GM23338 (cell line): Measurements from ENCODE around the gene CDYL. TPM values are rescaled to one million over a fixed set of nuclear protein-coding genes. Genes with fewer than 3 reads are reported as not detected.

Source experiments
- ATAC-seq: fragments of 200-7000 bp; cut with Tn5 transposase; 3 replicates; pipeline ENCODE4 v1.9.1; 2020
- DNase-seq: peaks from one replicate; pipeline ENCODE4 v3.0.0-alpha.2; 2015; ENCODE audit warnings: low spot score
- H2AFZ ChIP-seq: fragments of 200-600 bp; sonication (generic); 2 replicates; pipeline ENCODE4 v1.8.0; 2016; ENCODE audit warnings: antibody characterized with exemption, mild to moderate bottlenecking, moderate library complexity
- H3F3A ChIP-seq: fragments of 200-600 bp; sonication (generic); replicated peaks from 2 replicates; pipeline ENCODE4 v1.8.0; 2017; ENCODE audit warnings: antibody characterized with exemption, mixed run types, low read depth
- H3K27ac ChIP-seq: fragments of 200-600 bp; sonication (generic); 2 replicates; pipeline ENCODE4 v1.6.1; 2016; ENCODE audit warnings: low read depth
- H3K27me3 ChIP-seq: fragments of 200-600 bp; sonication (generic); 2 replicates; pipeline ENCODE4 v1.8.0; 2016; ENCODE audit warnings: mild to moderate bottlenecking, mixed run types, moderate library complexity; ENCODE audit not compliant: insufficient read depth
- H3K36me3 ChIP-seq: fragments of 200-600 bp; sonication (generic); 2 replicates; pipeline ENCODE4 v1.8.0; 2016; ENCODE audit warnings: mild to moderate bottlenecking; ENCODE audit not compliant: insufficient read depth
- H3K4me1 ChIP-seq: fragments of 200-600 bp; sonication (generic); 2 replicates; pipeline ENCODE4 v1.8.0; 2016; ENCODE audit warnings: mild to moderate bottlenecking, moderate library complexity; ENCODE audit not compliant: insufficient read depth
- H3K4me2 ChIP-seq: fragments of 200-600 bp; sonication (generic); 2 replicates; pipeline ENCODE4 v1.7.1; 2017; ENCODE audit warnings: mixed run types
- H3K4me3 ChIP-seq: fragments of 200-600 bp; sonication (generic); 2 replicates; pipeline ENCODE4 v1.6.1; 2016; ENCODE audit warnings: mixed run types
- H3K79me2 ChIP-seq: fragments of 200-600 bp; sonication (generic); replicated peaks from 2 replicates; pipeline ENCODE4 v1.8.0; 2017; ENCODE audit warnings: mild to moderate bottlenecking; ENCODE audit not compliant: insufficient read depth
- H3K9me2 ChIP-seq: fragments of 200-600 bp; sonication (generic); 2 replicates; pipeline ENCODE4 v1.8.0; 2017; ENCODE audit not compliant: insufficient read depth
- H4K20me1 ChIP-seq: fragments of 200-600 bp; sonication (generic); replicated peaks from 2 replicates; pipeline ENCODE4 v1.8.0; 2017; ENCODE audit warnings: mild to moderate bottlenecking; ENCODE audit not compliant: insufficient read depth
- H3K27ac Mint-ChIP-seq: 2 replicates; pipeline ENCODE4 v1.8.0; 2020; ENCODE audit warnings: inconsistent platforms, mild to moderate bottlenecking, moderate library complexity, mixed read lengths
- H3K27me3 Mint-ChIP-seq: 3 replicates; pipeline ENCODE4 v1.8.0; 2022; ENCODE audit warnings: low read depth, mild to moderate bottlenecking, moderate library complexity, mixed read lengths, inconsistent platforms; ENCODE audit not compliant: insufficient read depth, poor library complexity
- H3K36me3 Mint-ChIP-seq: 3 replicates; pipeline ENCODE4 v1.8.0; 2021; ENCODE audit warnings: low read depth, mild to moderate bottlenecking, inconsistent platforms, moderate library complexity, mixed read lengths
- H3K4me1 Mint-ChIP-seq: 3 replicates; pipeline ENCODE4 v1.8.0; 2020; ENCODE audit warnings: mild to moderate bottlenecking, inconsistent platforms, mixed read lengths
- H3K4me3 Mint-ChIP-seq: 3 replicates; pipeline ENCODE4 v1.8.0; 2021; ENCODE audit warnings: moderate library complexity, mild to moderate bottlenecking, inconsistent platforms, mixed read lengths
- H3K9me3 Mint-ChIP-seq: 3 replicates; pipeline ENCODE4 v1.8.0; 2020; ENCODE audit warnings: moderate library complexity, mild to moderate bottlenecking, inconsistent platforms, mixed read lengths
- CREB1 ChIP-seq: fragments of 250-450 bp; sonication (Bioruptor Pico); IDR thresholded peaks from 2 replicates; pipeline ENCODE4 v1.5.0; 2020; ENCODE audit warnings: low read depth, mild to moderate bottlenecking, moderate library complexity
- CTCF ChIP-seq, 2 experiments: fragments of 200-600 bp in 1 of 2; sonication (generic) in 1 of 2; conservative IDR thresholded peaks; 2 replicates each; pipeline versions ENCODE4 v1.5.1 to v1.6.1; 2016 to 2017; ENCODE audit warnings: antibody characterized with exemption in 2 of 2, low read depth in 2 of 2, mild to moderate bottlenecking in 2 of 2, moderate library complexity in 1 of 2
- EZH2 ChIP-seq: fragments of 200-600 bp; sonication (generic); IDR thresholded peaks from one replicate; pipeline ENCODE4 v1.8.0; 2017; ENCODE audit warnings: antibody characterized with exemption, mild to moderate bottlenecking, low read depth; ENCODE audit not compliant: unreplicated experiment
- EZH2phosphoT487 ChIP-seq: fragments of 200-600 bp; sonication (generic); IDR thresholded peaks from one replicate; pipeline ENCODE4 v1.8.1; 2018; ENCODE audit warnings: antibody characterized with exemption; ENCODE audit not compliant: unreplicated experiment
- JUNB ChIP-seq: IDR thresholded peaks from one replicate; pipeline ENCODE4 v1.6.1; 2016; ENCODE audit warnings: antibody characterized with exemption; ENCODE audit not compliant: unreplicated experiment
- NANOG ChIP-seq: IDR thresholded peaks from 2 replicates; pipeline ENCODE4 v1.6.1; 2016; ENCODE audit warnings: antibody characterized with exemption, borderline replicate concordance
- POLR2AphosphoS5 ChIP-seq: IDR thresholded peaks from 2 replicates; pipeline ENCODE4 v1.6.1; 2016; ENCODE audit warnings: antibody characterized with exemption, low read depth
- REST ChIP-seq: IDR thresholded peaks from one replicate; pipeline ENCODE4 v1.6.1; 2018; ENCODE audit warnings: antibody characterized with exemption; ENCODE audit not compliant: unreplicated experiment
- STAT1 ChIP-seq: IDR thresholded peaks from one replicate; pipeline ENCODE4 v1.6.1; 2016; ENCODE audit warnings: antibody characterized with exemption; ENCODE audit not compliant: unreplicated experiment
- ZNF114 ChIP-seq: fragments of 250-450 bp; sonication (Bioruptor Pico); IDR thresholded peaks from 2 replicates; pipeline ENCODE4 v1.5.0; 2020; ENCODE audit warnings: mild to moderate bottlenecking, moderate library complexity
- ZNF331 ChIP-seq: fragments of 250-450 bp; sonication (Bioruptor Pico); IDR thresholded peaks from 2 replicates; pipeline ENCODE4 v1.5.0; 2020; ENCODE audit warnings: low read depth, mild to moderate bottlenecking, moderate library complexity
- polyA plus RNA-seq: library from polyadenylated mRNA; unstranded; fragments of >200 nt; fragmentation: Nextera tagmentation; extraction: Ambion mirVana; gene quantifications from 2 replicates; pipeline ENCODE4 v1.2.1, GENCODE V29; 2016
- total RNA-seq: library from RNA; depleted of rRNA; stranded (reverse); fragments of >200 nt; shearing (Covaris generic); gene quantifications from 2 replicates; pipeline ENCODE4 v1.2.3, GENCODE V29; 2014
- TF ChIP-seq, protein P1 (sequence below): IDR thresholded peaks from 2 replicates; pipeline ENCODE4 v1.6.1; 2016; ENCODE audit warnings: antibody characterized with exemption

Gene CDYL
- total and polyA plus RNA-seq, 2 experiments from 2014 or later: 67.2 to 128 TPM

DNA sequence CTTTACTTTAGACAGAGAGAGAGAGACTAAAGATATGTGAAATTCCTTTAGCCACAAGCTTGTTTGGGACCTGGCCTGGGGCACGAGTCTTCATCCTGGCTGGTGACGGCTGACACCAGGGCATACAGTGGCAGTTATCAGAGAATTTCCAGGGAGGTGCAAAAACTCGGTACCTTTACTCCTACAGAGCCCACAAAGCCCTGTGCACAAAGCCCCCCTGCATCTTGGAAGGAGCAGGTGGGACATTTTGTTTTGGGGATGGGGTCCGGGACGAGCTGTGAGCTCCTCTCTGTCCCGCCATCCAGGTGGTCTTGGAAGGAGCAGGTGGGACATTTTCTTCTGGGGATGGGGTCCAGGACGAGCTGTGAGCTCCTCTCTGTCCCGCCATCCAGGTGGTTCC lies 198.8 kb downstream of the CDYL start (continued):
- no peak for TF ChIP-seq CTCF (conservative IDR thresholded peaks at IDR 0.05; ENCODE audit: low read depth in 2 of 2)
- TF ChIP-seq JUNB: no peak
- no peak for TF ChIP-seq ZNF114 (CRISPR knock-in tag)
- TF ChIP-seq CREB1 (CRISPR knock-in tag): no peak
- no peak for TF ChIP-seq REST
- TF ChIP-seq ZNF331 (CRISPR knock-in tag): no peak
- TF ChIP-seq NANOG: no peak
- TF ChIP-seq, protein P1, sequence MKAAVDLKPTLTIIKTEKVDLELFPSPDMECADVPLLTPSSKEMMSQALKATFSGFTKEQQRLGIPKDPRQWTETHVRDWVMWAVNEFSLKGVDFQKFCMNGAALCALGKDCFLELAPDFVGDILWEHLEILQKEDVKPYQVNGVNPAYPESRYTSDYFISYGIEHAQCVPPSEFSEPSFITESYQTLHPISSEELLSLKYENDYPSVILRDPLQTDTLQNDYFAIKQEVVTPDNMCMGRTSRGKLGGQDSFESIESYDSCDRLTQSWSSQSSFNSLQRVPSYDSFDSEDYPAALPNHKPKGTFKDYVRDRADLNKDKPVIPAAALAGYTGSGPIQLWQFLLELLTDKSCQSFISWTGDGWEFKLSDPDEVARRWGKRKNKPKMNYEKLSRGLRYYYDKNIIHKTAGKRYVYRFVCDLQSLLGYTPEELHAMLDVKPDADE: no peak

DNA sequence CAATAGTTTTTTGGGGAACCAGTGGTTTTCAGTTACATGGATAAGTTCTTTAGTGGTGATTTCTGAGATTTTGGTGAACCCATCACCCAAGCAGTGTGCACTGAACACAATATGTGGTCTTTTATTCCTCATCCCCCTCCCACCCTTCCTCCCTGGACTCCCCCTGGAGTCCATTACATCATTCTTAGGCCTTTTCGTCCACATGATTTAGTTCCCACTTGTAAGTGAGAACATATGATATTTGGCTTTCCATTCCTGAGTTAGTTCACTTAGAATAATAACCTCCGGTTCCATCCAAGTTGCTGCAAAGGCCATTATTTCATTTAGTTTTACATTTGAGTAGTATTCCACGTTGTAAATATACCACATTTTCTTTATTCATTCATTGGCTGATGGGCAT lies 199.3 kb downstream of the CDYL start:
- Histone ChIP-seq H3K4me2 (no peak overlapping the region), H3K36me3 (no peaks in the 10 kb centered on the region), H3K79me2 (no peaks in the 10 kb centered on the region), H3K4me1 (peaks cover 7% of the 10 kb centered on the region; the same call in 1 of the 2 replicates), H4K20me1 (no peaks in the 10 kb centered on the region), H3K27me3 (no peaks in the 10 kb centered on the region), H3K4me3 (no peak overlapping the region), H3F3A (no peaks in the 10 kb centered on the region), H3K9me2 (peaks cover 6% of the 10 kb centered on the region; the same call in 1 of the 2 replicates), H2AFZ (no peak overlapping the region), H3K27ac (no peak overlapping the region)
- peaks cover 19% of the 10 kb centered on the region for H3K4me1 Mint-ChIP-seq
- H3K9me3 Mint-ChIP-seq: peaks cover 19% of the 10 kb centered on the region
- H3K27me3 Mint-ChIP-seq: peaks cover 10% of the 10 kb centered on the region
- ATAC-seq (no peak), DNase-seq (no peak)
- peaks cover 4% of the 10 kb centered on the region for H3K36me3 Mint-ChIP-seq
- no peak overlapping the region for H3K4me3 Mint-ChIP-seq
- no peak overlapping the region for H3K27ac Mint-ChIP-seq
- TF ChIP-seq REST (no peak), STAT1 (no peak), POLR2AphosphoS5 (no peak), JUNB (no peak), EZH2phosphoT487 (no peak), ZNF331 (CRISPR knock-in tag) (no peak), ZNF114 (CRISPR knock-in tag) (no peak), CTCF (conservative IDR thresholded peaks at IDR 0.05; ENCODE audit: low read depth in 2 of 2) (no peak), NANOG (no peak), EZH2 (no peak)
- TF ChIP-seq, protein P1: no peak
